K562 (cell line): ENCODE data around the gene ABCB10. TPM values are rescaled to one million over a fixed set of nuclear protein-coding genes. Genes with fewer than 3 reads are reported as not detected.
A peak's percentile ranks its signal among the peaks of the same experiment; 100 is the strongest.

Experiments
- ADNP ChIP-seq: fragments of 200-800 bp; sonication (Bioruptor generic); IDR thresholded peaks from 2 replicates; pipeline ENCODE4 v1.6.1; 2016; ENCODE audit warnings: missing genetic modification characterization, missing compliant biosample characterization
- ATF4 ChIP-seq: fragments of 450-650 bp; formaldehyde crosslinking; IDR thresholded peaks from 2 replicates; pipeline ENCODE4 v1.4.0; 2022; ENCODE audit warnings: mild to moderate bottlenecking, moderate library complexity
- BCLAF1 ChIP-seq, 2 experiments: fragments of 450-650 bp in 1 of 2; IDR thresholded peaks; 2 replicates each; pipeline ENCODE4 v1.6.1; 2011 to 2017; ENCODE audit warnings: low read depth in 2 of 2, antibody characterized with exemption in 1 of 2, borderline replicate concordance in 1 of 2, low read length in 1 of 2, mild to moderate bottlenecking in 1 of 2, mixed read lengths in 1 of 2; ENCODE audit not compliant: control insufficient read depth in 1 of 2
- CHD2 ChIP-seq: IDR thresholded peaks from 2 replicates; pipeline ENCODE4 v1.6.1; 2011; ENCODE audit warnings: low read depth, low read length
- E2F4 ChIP-seq: sonication (generic); formaldehyde crosslinking; IDR thresholded peaks from 2 replicates; pipeline ENCODE4 v1.8.0; 2022; ENCODE audit warnings: mild to moderate bottlenecking, low read depth, missing genetic modification reagents
- FIP1L1 ChIP-seq: fragments of 200-400 bp; formaldehyde crosslinking; IDR thresholded peaks from 2 replicates; pipeline ENCODE4 v1.6.1; 2018; ENCODE audit warnings: mild to moderate bottlenecking, low read depth, low read length; ENCODE audit not compliant: poor library complexity, severe bottlenecking
- TFAM ChIP-seq: fragments of 250-450 bp; sonication (Bioruptor Pico); conservative IDR thresholded peaks from 2 replicates; pipeline ENCODE4 v1.5.0; 2021; ENCODE audit warnings: mild to moderate bottlenecking, moderate library complexity
- TFAP4 ChIP-seq: sonication (generic); formaldehyde crosslinking; IDR thresholded peaks from 2 replicates; pipeline ENCODE4 v1.8.0; 2022; ENCODE audit warnings: missing genetic modification reagents, mild to moderate bottlenecking, moderate library complexity, borderline replicate concordance
- TRIM28 ChIP-seq: fragments of 450-650 bp; IDR thresholded peaks from 2 replicates; pipeline ENCODE4 v1.6.1; 2017
- WHSC1 ChIP-seq: IDR thresholded peaks from one replicate; pipeline ENCODE4 v1.6.1; 2012; ENCODE audit warnings: low read length, control low read depth, inconsistent platforms
- ZBTB12 ChIP-seq: fragments of 250-450 bp; sonication (Bioruptor Pico); IDR thresholded peaks from 2 replicates; pipeline ENCODE4 v1.4.0; 2020
- ZNF277 ChIP-seq: fragments of 250-450 bp; sonication (Bioruptor Pico); IDR thresholded peaks from 2 replicates; pipeline ENCODE4 v1.8.0; 2022; ENCODE audit warnings: inconsistent platforms, mild to moderate bottlenecking, moderate library complexity, borderline replicate concordance
- ZNF3 ChIP-seq: fragments of 250-450 bp; sonication (Bioruptor Pico); IDR thresholded peaks from 2 replicates; pipeline ENCODE4 v1.5.0; 2021; ENCODE audit warnings: mild to moderate bottlenecking, moderate library complexity
- ZNF551 ChIP-seq: fragments of 250-450 bp; sonication (Bioruptor Pico); IDR thresholded peaks from 2 replicates; pipeline ENCODE4 v1.5.0; 2021; ENCODE audit warnings: mild to moderate bottlenecking, moderate library complexity
- ZNF740 ChIP-seq, 3 experiments: fragments of 200-800 bp in 1 of 3; sonication (Bioruptor generic) in 1 of 3; sonication (generic) in 1 of 3; formaldehyde crosslinking in 1 of 3; IDR thresholded peaks; 2 replicates each; pipeline versions ENCODE4 v1.6.1 to v1.8.0; 2016 to 2022; ENCODE audit warnings: mild to moderate bottlenecking in 2 of 3, missing compliant biosample characterization in 2 of 3, missing genetic modification characterization in 2 of 3, missing genetic modification reagents in 1 of 3
- polyA plus RNA-seq, 8 experiments: library from polyadenylated mRNA; depleted of rRNA in 4 of 8; stranded (reverse) in 5 of 8; unstranded in 3 of 8; fragments of >200 nt; fragmentation: Nextera tagmentation in 2 of 8; fragmentation: Illumina TruSeq in 1 of 8; extraction: Ambion mirVana in 2 of 8; extraction: Trizol in 1 of 8; gene quantifications; 2 replicates each; pipeline versions ENCODE4 v1.2.1 to v1.2.3, GENCODE V29; 2011 to 2014; ENCODE audit warnings: inconsistent platforms in 1 of 8, missing spikeins in 1 of 8
- total RNA-seq, 7 experiments: library from RNA; depleted of rRNA in 6 of 7; stranded (reverse); fragments of >200 nt in 6 of 7; fragmentation: Illumina TruSeq in 2 of 7; extraction: Trizol in 2 of 7; gene quantifications; 2 replicates each; pipeline versions ENCODE4 v1.2.1 to v1.2.3, GENCODE V29; 2011 to 2021; ENCODE audit warnings: low replicate concordance in 1 of 7

The ABCB10 gene
- total and polyA plus RNA-seq, 9 of the 15 experiments (the other 6 are each of a cell fraction or from before 2014, with no cell fraction given): 12.4 to 54.8 (median 36.4) TPM

- TF ChIP-seq E2F4 (peak; percentile 44; the same call in 1 of the 2 replicates), ADNP (tag) (no peak), TRIM28 (no peak), ZNF740 (CRISPR knock-in tag; IDR thresholded peaks at IDR 0.05) (peak; percentile 92), ZNF740 (tag; IDR thresholded peaks at IDR 0.05) (0 out of 4 replicates have a peak, but pooled peaks of 1 of the 2 experiments have one; percentile 29), WHSC1 (no peak), TFAM (CRISPR knock-in tag) (no peak), CHD2 (no peak), ZBTB12 (CRISPR knock-in tag) (no peak), ZNF277 (no peak), ZNF3 (CRISPR knock-in tag) (no peak), BCLAF1 (IDR thresholded peaks at IDR 0.05; ENCODE audit: borderline replicate concordance in 1 of 2, control insufficient read depth in 1 of 2, low read depth in 2 of 2, low read length in 1 of 2) (peak in 1 of 2 experiments; percentile 69; a peak in 1 of 4 replicates), FIP1L1 (peak; percentile 92), TFAP4 (peak; percentile 100), ATF4 (CRISPR knock-in tag) (no peak), ZNF551 (CRISPR knock-in tag) (no peak)
These were observed at the start of gene ABCB10 (continued) for GRCh38 chr1:229558460-229559335.
